ENCODE results near the gene PCMTD2.

The PCMTD2 gene

GRCh38 chr20:64256282-64256935 is 861 bp downstream of the PCMTD2 start:
- DNase-seq = no peak

GRCh38 chr20:64257107-64257757 is 1.7 kb downstream of the PCMTD2 start:
- DNase-seq = no peak

GRCh38 chr20:64258071-64258823 is 2.7 kb downstream of the PCMTD2 start:
- no peak for DNase-seq

- DNase-seq = no peak
Measured at GRCh38 chr20:64260239-64260638, 4.7 kb downstream of the PCMTD2 start.

GRCh38 chr20:64261138-64261537 is 5.6 kb downstream of the PCMTD2 start:
- no peak for DNase-seq

- no peak for DNase-seq
Measured at GRCh38 chr20:64264091-64264490, 8.5 kb downstream of the PCMTD2 start.

- DNase-seq = no peak
Measured at GRCh38 chr20:64265201-64265600, 9.7 kb downstream of the PCMTD2 start.

GRCh38 chr20:64266988-64267387 is 11.4 kb downstream of the PCMTD2 start:
- no peak for DNase-seq

- no peak for DNase-seq
Measured at GRCh38 chr20:64268174-64268573, 12.6 kb downstream of the PCMTD2 start.

GRCh38 chr20:64269604-64270411 is 14.3 kb downstream of the PCMTD2 start:
- no peak for DNase-seq

GRCh38 chr20:64271636-64272035 is 16.1 kb downstream of the PCMTD2 start:
- DNase-seq = no peak

- DNase-seq = peak in 1 of 51 donors; percentile 6
Measured at GRCh38 chr20:64273109-64273508, 17.6 kb downstream of the PCMTD2 start.

GRCh38 chr20:64276817-64277216 is 21.3 kb downstream of the PCMTD2 start:
- DNase-seq = no peak

- DNase-seq = no peak
Measured at GRCh38 chr20:64277571-64278316, 22.2 kb downstream of the PCMTD2 start.

- no peak for DNase-seq
Measured at GRCh38 chr20:64278317-64278681, 22.8 kb downstream of the PCMTD2 start.

- no peak for DNase-seq
Measured at GRCh38 chr20:64279826-64280459, 24.4 kb downstream of the PCMTD2 start.

GRCh38 chr20:64280460-64280843 is 24.9 kb downstream of the PCMTD2 start:
- DNase-seq = no peak

GRCh38 chr20:64283646-64284045 is 28.1 kb downstream of the PCMTD2 start:
- DNase-seq = no peak

GRCh38 chr20:64285579-64286446 is 30.3 kb downstream of the PCMTD2 start:
- peak in 32 of 51 donors; percentile 15 to 83 (median 34) for DNase-seq
